ENCODE measurements around the gene LRP6. TPM values are rescaled to one million over a fixed set of nuclear protein-coding genes. Genes with fewer than 3 reads are reported as not detected.

The LRP6 gene
- total and polyA plus RNA-seq, 2 of the 8 experiments (the other 6 are each of a cell fraction or from before 2014, with no cell fraction given): 53.6 to 73.2 TPM

DNA sequence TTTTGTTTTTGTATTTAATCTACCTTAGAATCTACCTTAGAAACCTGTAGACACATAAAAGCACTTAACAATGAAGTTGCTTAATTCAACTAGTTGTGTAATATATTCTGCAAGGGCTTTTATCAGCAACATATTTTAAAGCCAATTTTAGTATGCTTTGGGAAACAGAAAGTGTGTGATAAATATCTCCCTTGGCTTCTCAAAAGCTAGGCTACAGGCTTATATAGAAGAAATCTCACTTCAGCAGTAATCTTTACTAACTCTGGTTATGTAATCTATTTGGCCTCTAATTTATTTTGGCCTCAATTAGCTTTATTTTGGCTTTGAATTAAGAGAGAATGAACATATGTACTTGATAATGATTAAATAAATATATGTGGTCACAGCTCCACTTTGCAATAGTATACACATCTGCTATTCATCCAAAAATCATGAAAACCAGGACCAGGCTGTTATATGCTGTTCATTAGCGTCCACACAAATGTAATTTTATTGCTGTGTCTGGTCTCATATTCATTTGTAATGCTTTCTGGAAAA is 37.2 kb downstream of the LRP6 start:
- Histone ChIP-seq H3K9ac (replicated peaks in 1 of 4; ENCODE audit: extremely low read depth in 1 of 4, low read depth in 3 of 4, low read length in 3 of 4) (no peak overlapping the region), H3K4me3 (ENCODE audit: extremely low read depth in 1 of 4, insufficient read depth in 2 of 4, low read depth in 3 of 4, low read length in 4 of 4) (no peak overlapping the region), H3K36me3 (ENCODE audit: control insufficient read depth in 2 of 4, insufficient read depth in 4 of 4, low read length in 3 of 4) (no peaks in the 10 kb centered on the region), H4K20me1 (replicated peaks in 1 of 2; ENCODE audit: control insufficient read depth in 1 of 2, insufficient read depth in 2 of 2, low read length in 2 of 2) (peaks cover 10 to 11% of the 10 kb centered on the region in 2 experiments), H3K23ac (ENCODE audit: insufficient read length) (no peak overlapping the region), H2BK20ac (ENCODE audit: low read length) (no peak overlapping the region), H3K27ac (ENCODE audit: low read depth, low read length) (no peak overlapping the region), H2BK12ac (ENCODE audit: low read depth, low read length) (no peak overlapping the region), H3K4me1 (replicated peaks in 1 of 4; ENCODE audit: control insufficient read depth in 3 of 4, insufficient read depth in 4 of 4, low read length in 3 of 4) (peaks cover 2 to 12% (median 7%) of the 10 kb centered on the region in 4 experiments; a peak in 6 of 7 replicates), H3K4ac (replicated peaks; ENCODE audit: insufficient read length, low read depth, low read length) (no peak overlapping the region), H3K79me1 (ENCODE audit: low read depth, low read length) (peaks cover 10% of the 10 kb centered on the region), H2AK5ac (ENCODE audit: low read depth, low read length) (no peak overlapping the region), H4K8ac (ENCODE audit: extremely low read depth, insufficient read depth, low read length) (no peak overlapping the region), H2BK120ac (replicated peaks; ENCODE audit: low read depth, low read length) (no peak overlapping the region), H2AFZ (ENCODE audit: low read length) (no peak overlapping the region), H3K56ac (replicated peaks; ENCODE audit: insufficient read length, low read depth, low read length) (no peak overlapping the region), H3K9me3 (ENCODE audit: insufficient read depth in 2 of 2, low read depth in 1 of 2, low read length in 1 of 2) (no peaks in the 10 kb centered on the region), H3K79me2 (ENCODE audit: control insufficient read depth in 1 of 2, insufficient read depth in 2 of 2, low read length in 2 of 2) (peaks cover 21 to 100% of the 10 kb centered on the region in 2 experiments), H2BK15ac (ENCODE audit: low read length) (no peak overlapping the region), H4K5ac (ENCODE audit: insufficient read length, low read depth, low read length) (no peak overlapping the region), H2BK5ac (ENCODE audit: low read depth, low read length) (no peak overlapping the region), H3K14ac (ENCODE audit: insufficient read length) (no peak overlapping the region), H3K23me2 (ENCODE audit: low read depth, low read length) (no peaks in the 10 kb centered on the region), H4K91ac (replicated peaks; ENCODE audit: insufficient read length, low read length) (no peak overlapping the region), H3K18ac (ENCODE audit: extremely low read depth, low read length) (no peak overlapping the region), H3K4me2 (ENCODE audit: insufficient read depth in 1 of 2, low read depth in 2 of 2, low read length in 2 of 2) (no peak overlapping the region), H3K27me3 (replicated peaks in 1 of 4; ENCODE audit: control insufficient read depth in 3 of 4, extremely low read depth in 1 of 4, insufficient read depth in 3 of 4, low read length in 3 of 4) (no peaks in the 10 kb centered on the region)
- POLR2A ChIA-PET (ENCODE audit: partially characterized antibody): interaction anchor here (1.4 to 1.8 kb wide), 2 partner anchors 17 to 37 kb away, joined by 4 to 6 read pairs; partner anchors contain the start of gene LRP6
- CTCF ChIA-PET (ENCODE audit: partially characterized antibody): interaction anchor here (1.4 kb wide), 1 partner anchor 97 kb away, joined by 3 read pairs; no protein-coding TSS in a partner anchor
- TF ChIP-seq SP4 (IDR thresholded peaks at IDR 0.05; ENCODE audit: low read length) (no peak), CTBP2 (IDR thresholded peaks at IDR 0.05; ENCODE audit: borderline replicate concordance, insufficient read depth, insufficient read length, low read length) (no peak), EGR1 (IDR thresholded peaks at IDR 0.05; ENCODE audit: borderline replicate concordance, low read depth, low read length) (no peak), CBX5 (IDR thresholded peaks at IDR 0.05; ENCODE audit: low read depth, low read length) (no peak), KDM5A (IDR thresholded peaks at IDR 0.05; ENCODE audit: low read length) (no peak), CREB1 (IDR thresholded peaks at IDR 0.05) (no peak)
- TF ChIP-seq, protein P1, sequence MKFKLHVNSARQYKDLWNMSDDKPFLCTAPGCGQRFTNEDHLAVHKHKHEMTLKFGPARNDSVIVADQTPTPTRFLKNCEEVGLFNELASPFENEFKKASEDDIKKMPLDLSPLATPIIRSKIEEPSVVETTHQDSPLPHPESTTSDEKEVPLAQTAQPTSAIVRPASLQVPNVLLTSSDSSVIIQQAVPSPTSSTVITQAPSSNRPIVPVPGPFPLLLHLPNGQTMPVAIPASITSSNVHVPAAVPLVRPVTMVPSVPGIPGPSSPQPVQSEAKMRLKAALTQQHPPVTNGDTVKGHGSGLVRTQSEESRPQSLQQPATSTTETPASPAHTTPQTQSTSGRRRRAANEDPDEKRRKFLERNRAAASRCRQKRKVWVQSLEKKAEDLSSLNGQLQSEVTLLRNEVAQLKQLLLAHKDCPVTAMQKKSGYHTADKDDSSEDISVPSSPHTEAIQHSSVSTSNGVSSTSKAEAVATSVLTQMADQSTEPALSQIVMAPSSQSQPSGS (IDR thresholded peaks at IDR 0.05; ENCODE audit: low read length): no peak
- TF ChIP-seq, protein P2, sequence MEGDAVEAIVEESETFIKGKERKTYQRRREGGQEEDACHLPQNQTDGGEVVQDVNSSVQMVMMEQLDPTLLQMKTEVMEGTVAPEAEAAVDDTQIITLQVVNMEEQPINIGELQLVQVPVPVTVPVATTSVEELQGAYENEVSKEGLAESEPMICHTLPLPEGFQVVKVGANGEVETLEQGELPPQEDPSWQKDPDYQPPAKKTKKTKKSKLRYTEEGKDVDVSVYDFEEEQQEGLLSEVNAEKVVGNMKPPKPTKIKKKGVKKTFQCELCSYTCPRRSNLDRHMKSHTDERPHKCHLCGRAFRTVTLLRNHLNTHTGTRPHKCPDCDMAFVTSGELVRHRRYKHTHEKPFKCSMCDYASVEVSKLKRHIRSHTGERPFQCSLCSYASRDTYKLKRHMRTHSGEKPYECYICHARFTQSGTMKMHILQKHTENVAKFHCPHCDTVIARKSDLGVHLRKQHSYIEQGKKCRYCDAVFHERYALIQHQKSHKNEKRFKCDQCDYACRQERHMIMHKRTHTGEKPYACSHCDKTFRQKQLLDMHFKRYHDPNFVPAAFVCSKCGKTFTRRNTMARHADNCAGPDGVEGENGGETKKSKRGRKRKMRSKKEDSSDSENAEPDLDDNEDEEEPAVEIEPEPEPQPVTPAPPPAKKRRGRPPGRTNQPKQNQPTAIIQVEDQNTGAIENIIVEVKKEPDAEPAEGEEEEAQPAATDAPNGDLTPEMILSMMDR (IDR thresholded peaks at IDR 0.05; ENCODE audit: control extremely low read depth in 1 of 3, insufficient read depth in 1 of 3, low read depth in 1 of 3, low read length in 3 of 3): no peak
- FAIRE-seq: no peak
- 92% methylated on average over 1 of the region's 1 CpG; no CpG with 5 or more reads in 1 of the 2 experiments for WGBS, 2 experiments (ENCODE audit: extremely low coverage in 1 of 2, insufficient coverage in 1 of 2, insufficient read length in 1 of 2, insufficient replicate concordance in 2 of 2, low coverage in 1 of 2, low lambda C conversion rate in 2 of 2, missing lambda C conversion rate in 1 of 2)
- DNase-seq (ENCODE audit: low read depth in 1 of 2, low spot score in 2 of 2): no peak

Measured in H1 (cell line).